Subcutaneous abdominal adipose tissue (tissue), 5 donors: ENCODE results near the gene SCARB1.

Experiments
- H3K27ac ChIP-seq: one replicate; pipeline ENCODE4 v1.7.0; 2013; ENCODE audit warnings: low read depth, mild to moderate bottlenecking, inconsistent platforms, low read length, moderate library complexity
- H3K27me3 ChIP-seq, 5 donors: one replicate each; pipeline ENCODE4 v1.7.0; 2013; ENCODE audit warnings: low read length in 5 of 5, inconsistent platforms in 1 of 5; ENCODE audit not compliant: control insufficient read depth in 5 of 5, insufficient read depth in 4 of 5
- H3K36me3 ChIP-seq, 5 donors: one replicate each; pipeline ENCODE4 v1.7.0; 2013; ENCODE audit warnings: low read length in 5 of 5; ENCODE audit not compliant: control insufficient read depth in 5 of 5, insufficient read depth in 5 of 5
- H3K4me1 ChIP-seq, 5 donors: one replicate each; pipeline ENCODE4 v1.7.0; 2013; ENCODE audit warnings: low read length in 5 of 5, mild to moderate bottlenecking in 3 of 5, moderate library complexity in 1 of 5; ENCODE audit not compliant: control insufficient read depth in 5 of 5, insufficient read depth in 5 of 5
- H3K4me3 ChIP-seq, 5 donors: one replicate each; pipeline ENCODE4 v1.7.0; 2013; ENCODE audit warnings: low read length in 5 of 5, low read depth in 1 of 5
- H3K9ac ChIP-seq, 5 donors: one replicate each; pipeline ENCODE4 v1.7.0; 2013; ENCODE audit warnings: low read length in 5 of 5, mild to moderate bottlenecking in 4 of 5, moderate library complexity in 3 of 5
- H3K9me3 ChIP-seq, 5 donors: one replicate each; pipeline ENCODE4 v1.7.0; 2013; ENCODE audit warnings: low read length in 5 of 5; ENCODE audit not compliant: control insufficient read depth in 5 of 5
- donor health status: healthy.
- donor health status: healthy.
- donor health status: healthy.
- donor health status: healthy.
- donor health status: healthy.

The SCARB1 gene

DNA sequence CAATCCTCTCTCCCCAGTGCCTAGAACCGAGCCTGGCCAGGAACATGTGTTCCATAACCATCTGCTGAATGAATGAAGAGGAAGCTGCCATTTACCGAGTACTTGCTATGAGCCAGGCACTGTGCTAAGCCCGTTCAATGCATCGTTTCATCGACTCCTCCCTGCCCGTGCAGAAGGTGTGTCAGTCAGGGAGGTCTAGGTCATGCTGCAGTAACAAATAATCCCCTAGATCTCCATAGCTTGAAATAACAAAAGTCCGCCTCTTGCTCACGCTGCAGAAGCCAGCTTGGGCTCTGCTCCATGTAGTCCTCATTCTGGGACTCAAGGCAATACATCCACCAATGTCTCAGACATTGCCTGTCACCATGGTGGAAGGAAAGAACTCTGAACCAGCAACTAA is 101.3 kb downstream of the SCARB1 start:
- Histone ChIP-seq H3K27me3 (no peaks in the 10 kb centered on the region), H3K4me1 (peaks cover 0 to 72% (median 45%) of the 10 kb centered on the region in 5 donors), H3K36me3 (no peaks in the 10 kb centered on the region), H3K4me3 (no peak overlapping the region), H3K9me3 (peaks cover 0 to 17% (median 15%) of the 10 kb centered on the region in 5 donors), H3K27ac (no peak overlapping the region), H3K9ac (no peak overlapping the region)

DNA sequence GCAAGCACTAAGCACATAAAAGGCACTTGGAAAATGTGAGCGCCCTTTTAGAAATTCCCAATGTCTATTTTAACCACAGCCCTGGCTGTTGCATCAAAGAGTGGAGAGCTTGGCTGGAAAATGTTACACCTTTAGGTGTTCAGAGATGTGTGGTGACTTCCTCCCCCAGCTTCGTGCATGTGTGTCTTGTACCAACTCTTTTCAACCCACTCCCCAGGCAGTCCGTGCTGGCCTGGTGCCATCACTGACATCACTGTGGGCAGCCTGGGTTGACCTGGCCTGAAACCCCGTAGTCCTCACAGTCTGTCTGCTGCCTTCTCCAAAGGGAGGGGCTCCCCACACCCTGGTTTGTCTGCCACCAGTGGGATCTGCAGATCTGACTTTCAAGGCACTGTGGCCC is 101.8 kb downstream of the SCARB1 start:
- no peaks in the 10 kb centered on the region for H3K36me3 ChIP-seq
- no peaks in the 10 kb centered on the region for H3K27me3 ChIP-seq
- H3K9me3 ChIP-seq, result peaks cover 0 to 21% (median 15%) of the 10 kb centered on the region in 5 donors
- H3K4me1 ChIP-seq, result peaks cover 0 to 71% (median 41%) of the 10 kb centered on the region in 5 donors
- no peak overlapping the region for H3K4me3 ChIP-seq
- no peak overlapping the region for H3K27ac ChIP-seq
- no peak overlapping the region for H3K9ac ChIP-seq

DNA sequence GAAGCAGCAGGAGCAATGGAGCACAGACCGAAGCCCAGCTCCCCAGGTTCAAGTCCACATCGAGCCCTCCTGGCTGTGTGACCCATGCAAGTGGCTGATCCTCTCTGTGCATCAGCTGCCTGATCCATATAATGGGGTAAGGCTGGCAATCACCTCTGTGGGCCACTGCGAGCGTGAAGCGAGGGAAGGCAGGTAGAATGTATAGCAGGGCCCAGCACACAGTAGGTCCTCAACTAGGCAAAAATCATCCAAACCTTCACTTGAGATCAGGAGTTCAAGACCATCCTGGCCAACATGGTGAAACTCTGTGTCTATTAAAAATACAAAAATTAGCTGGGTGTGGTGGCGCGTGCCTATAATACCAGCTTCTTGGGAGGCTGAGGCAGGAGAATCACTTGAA is 102.6 kb downstream of the SCARB1 start:
- Histone ChIP-seq H3K27ac (no peak overlapping the region), H3K4me1 (peaks cover 0 to 70% (median 34%) of the 10 kb centered on the region in 5 donors), H3K36me3 (no peaks in the 10 kb centered on the region)

DNA sequence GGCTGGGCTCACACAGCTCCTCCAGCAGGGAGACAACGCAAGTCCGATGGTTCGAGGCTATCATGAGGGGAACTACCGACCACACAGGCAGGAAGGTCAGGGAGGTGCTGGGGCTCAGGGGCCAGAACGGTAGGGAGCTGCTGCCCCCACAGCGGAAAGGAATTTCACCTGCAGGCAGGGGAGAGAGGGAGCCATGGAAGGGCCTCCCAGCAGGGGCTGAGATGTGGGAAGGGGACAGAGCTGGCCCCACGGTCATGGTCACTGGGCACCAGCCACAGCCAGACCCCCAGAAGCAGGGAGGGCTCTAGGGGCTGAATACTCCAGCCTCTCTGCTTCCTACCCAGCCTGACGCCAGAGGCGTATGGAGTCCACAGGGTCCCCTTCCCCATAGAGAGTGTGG is 103.1 kb downstream of the SCARB1 start:
- Histone ChIP-seq H3K9me3 (peaks cover 0 to 22% (median 15%) of the 10 kb centered on the region in 5 donors), H3K27me3 (no peaks in the 10 kb centered on the region), H3K9ac (no peak overlapping the region), H3K27ac (no peak overlapping the region), H3K4me1 (peaks cover 1 to 70% (median 34%) of the 10 kb centered on the region in 5 donors), H3K4me3 (no peak overlapping the region), H3K36me3 (no peaks in the 10 kb centered on the region)

More for the DNA sequence above, 102.6 kb downstream of the SCARB1 start:
- Histone ChIP-seq H3K4me3 (no peak overlapping the region), H3K9ac (no peak overlapping the region), H3K9me3 (peaks cover 0 to 22% (median 15%) of the 10 kb centered on the region in 5 donors), H3K27me3 (no peaks in the 10 kb centered on the region)

DNA sequence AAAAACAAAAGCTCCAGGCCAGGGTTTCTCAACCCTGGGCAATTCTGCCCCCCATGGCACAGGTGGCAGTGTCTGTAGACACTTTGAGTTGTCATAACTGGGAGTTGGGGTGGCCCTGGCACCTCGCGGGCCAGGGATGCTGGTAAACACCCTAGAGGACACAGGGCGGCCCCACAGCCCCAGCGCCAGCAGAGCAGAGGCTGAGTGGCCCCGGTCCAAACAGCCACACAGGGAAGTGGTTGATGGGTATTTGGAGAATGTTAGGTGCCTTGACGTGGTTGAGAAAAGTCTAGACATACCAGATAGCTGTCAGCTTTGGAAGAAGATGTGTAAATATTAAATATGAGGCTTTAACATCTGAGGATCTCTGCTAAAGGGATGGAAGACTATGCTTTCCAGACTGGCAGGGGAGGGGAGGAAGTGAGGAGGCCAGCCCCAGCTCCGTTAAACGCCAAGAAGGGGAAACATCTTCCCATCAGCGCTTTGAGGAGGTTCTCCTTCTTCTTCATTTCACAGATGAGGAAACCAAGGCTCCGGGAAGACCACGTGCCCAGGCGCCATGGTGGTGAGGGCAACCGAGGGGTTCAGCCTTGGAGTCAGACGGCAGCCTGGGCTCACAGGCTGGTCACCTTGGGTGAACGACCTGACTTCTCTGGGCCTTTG is 103.7 kb downstream of the SCARB1 start:
- H3K27ac ChIP-seq, result no peak overlapping the region
- peaks cover 0 to 22% (median 10%) of the 10 kb centered on the region in 5 donors for H3K9me3 ChIP-seq
- no peak overlapping the region for H3K9ac ChIP-seq
- peaks cover 2 to 70% (median 34%) of the 10 kb centered on the region in 5 donors for H3K4me1 ChIP-seq
- H3K27me3 ChIP-seq, result no peaks in the 10 kb centered on the region
- no peak overlapping the region for H3K4me3 ChIP-seq
- no peaks in the 10 kb centered on the region for H3K36me3 ChIP-seq

DNA sequence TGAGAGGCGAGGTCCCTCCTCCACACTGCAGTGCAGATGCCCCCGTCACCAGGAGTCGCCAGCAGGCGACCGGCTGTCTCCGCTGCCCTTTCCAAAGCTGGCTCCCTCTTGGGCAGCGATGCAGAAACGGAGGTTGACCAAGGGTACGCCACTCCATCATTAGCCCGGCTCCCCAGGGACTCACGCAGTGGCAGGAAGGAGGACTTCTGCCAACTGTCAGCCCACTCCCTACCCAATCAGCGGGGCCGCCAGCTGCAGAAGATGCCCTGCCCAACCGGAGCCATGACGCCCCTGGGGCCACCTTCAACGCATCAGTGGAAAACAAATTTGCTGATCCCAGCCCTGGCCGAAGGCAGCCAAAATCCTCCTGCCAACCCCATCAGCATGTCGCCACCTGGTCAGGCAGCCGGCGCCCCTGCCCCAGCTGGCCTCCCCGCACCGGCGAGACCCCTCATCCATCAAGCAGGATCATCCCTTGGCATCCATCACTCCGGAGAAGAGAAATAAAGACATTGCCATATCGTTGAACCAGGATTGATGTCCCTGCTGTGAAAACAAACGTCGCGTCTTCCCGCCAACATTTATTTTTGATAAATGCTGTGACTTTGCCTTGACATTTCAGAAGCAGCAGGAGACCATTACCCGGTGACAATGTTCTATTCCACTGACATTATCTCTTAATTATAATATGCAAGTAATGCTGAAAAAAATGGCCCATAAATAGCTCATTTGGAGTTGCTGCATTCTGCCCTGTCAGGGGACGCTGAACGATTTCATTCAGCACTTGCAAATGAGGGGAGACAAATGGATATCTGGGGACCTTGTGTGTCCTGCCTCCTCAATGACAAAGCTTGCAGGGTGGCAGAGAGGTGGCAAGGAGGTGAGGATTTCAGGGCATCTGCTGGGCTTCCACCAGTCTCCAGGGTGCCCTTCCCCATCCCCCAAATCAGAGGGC is 105.1 kb downstream of the SCARB1 start:
- H3K4me3 ChIP-seq, result no peak overlapping the region
- H3K27ac ChIP-seq, result no peak overlapping the region
- no peaks in the 10 kb centered on the region for H3K27me3 ChIP-seq
- no peak overlapping the region for H3K9ac ChIP-seq
- peaks cover 0 to 13% (median 3%) of the 10 kb centered on the region in 5 donors for H3K9me3 ChIP-seq
- H3K4me1 ChIP-seq, result peaks cover 2 to 77% (median 38%) of the 10 kb centered on the region in 5 donors
- no peaks in the 10 kb centered on the region for H3K36me3 ChIP-seq

DNA sequence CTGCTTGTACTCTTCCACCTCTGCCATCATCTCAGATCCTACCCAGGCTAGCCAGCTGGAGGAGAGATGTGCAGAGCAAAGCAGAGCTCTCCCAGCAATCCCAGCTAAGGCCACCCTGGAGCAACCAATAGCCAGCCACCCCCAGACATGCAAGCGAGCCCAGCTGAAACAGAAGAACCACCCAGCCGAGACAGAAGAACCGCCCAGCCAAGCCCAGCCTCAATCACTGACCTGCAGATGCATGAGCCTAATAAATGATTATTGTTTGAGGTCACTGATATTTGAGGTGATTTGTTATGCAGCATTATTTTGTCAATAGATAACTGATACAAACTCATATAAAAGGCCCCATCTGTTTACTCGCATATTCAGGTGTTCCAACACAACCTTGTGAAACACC is 106.3 kb downstream of the SCARB1 start:
- Histone ChIP-seq H3K36me3 (no peaks in the 10 kb centered on the region), H3K27ac (no peak overlapping the region), H3K4me3 (no peak overlapping the region), H3K9me3 (peaks cover 0 to 11% (median 3%) of the 10 kb centered on the region in 5 donors), H3K27me3 (no peaks in the 10 kb centered on the region), H3K9ac (no peak overlapping the region), H3K4me1 (peaks cover 2 to 75% (median 33%) of the 10 kb centered on the region in 5 donors)

DNA sequence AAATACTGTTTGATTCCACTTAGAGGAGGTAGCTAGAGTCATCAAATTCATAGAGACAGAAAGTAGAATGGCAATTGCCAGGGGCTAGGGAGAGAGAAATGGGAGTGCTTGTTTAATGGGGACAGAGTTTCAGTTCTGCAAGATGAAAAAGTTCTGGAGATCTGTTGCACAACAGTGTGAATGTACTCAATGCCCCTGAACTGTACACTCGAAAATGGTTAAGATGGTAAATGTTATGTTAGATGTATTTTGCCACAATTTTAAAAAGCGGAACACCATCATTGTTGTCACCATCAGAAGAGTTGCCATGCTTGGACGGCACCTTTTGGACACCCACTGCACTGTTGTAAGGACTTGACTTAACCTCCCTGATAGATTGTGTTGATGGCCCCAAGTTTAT is 106.9 kb downstream of the SCARB1 start:
- Histone ChIP-seq H3K27me3 (no peaks in the 10 kb centered on the region), H3K4me3 (no peak overlapping the region), H3K9ac (no peak overlapping the region), H3K4me1 (peaks cover 2 to 74% (median 34%) of the 10 kb centered on the region in 5 donors), H3K27ac (no peak overlapping the region), H3K9me3 (peaks cover 0 to 10% (median 3%) of the 10 kb centered on the region in 5 donors), H3K36me3 (no peaks in the 10 kb centered on the region)

DNA sequence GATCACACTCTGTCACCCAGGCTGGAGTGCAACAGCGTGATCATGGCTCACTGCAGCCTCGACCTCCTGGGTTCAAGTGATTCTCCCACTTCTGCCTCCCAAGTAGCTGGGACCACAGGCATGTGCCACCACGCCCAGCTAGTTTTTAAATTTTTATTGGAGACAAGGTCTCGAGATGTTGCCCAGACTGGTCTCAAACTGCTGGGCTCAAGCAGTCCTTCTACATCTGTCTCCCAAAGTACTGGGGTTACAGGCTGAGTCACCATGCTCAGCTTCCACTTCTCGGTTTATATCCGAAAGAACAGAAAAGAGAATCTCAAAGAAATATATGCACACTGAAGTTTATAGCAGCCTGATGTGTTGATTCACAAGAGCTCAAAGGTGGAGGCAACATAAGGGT is 107.5 kb downstream of the SCARB1 start:
- Histone ChIP-seq H3K4me3 (no peak overlapping the region), H3K9ac (no peak overlapping the region), H3K27ac (no peak overlapping the region), H3K4me1 (peaks cover 2 to 74% (median 34%) of the 10 kb centered on the region in 5 donors), H3K36me3 (no peaks in the 10 kb centered on the region), H3K9me3 (peaks cover 0 to 10% (median 3%) of the 10 kb centered on the region in 5 donors), H3K27me3 (no peaks in the 10 kb centered on the region)

DNA sequence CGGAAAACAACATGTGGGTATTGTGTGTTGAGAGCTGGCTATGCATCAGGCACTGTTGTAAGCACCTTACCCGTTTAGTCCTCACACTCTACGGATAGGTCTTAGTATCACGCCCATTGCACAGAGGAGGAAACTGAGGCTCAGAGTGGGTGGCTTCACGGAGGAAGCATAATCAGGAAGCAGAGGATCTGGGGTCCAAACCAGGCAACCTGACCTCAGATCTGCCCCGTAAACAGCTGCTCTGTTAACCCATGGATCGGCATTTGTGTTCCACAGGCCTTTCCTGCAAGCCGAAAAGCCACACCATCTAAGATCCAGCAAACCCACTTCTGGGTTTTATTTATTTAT is 107.9 kb downstream of the SCARB1 start:
- H3K4me1 ChIP-seq, result peaks cover 2 to 73% (median 34%) of the 10 kb centered on the region in 5 donors
- no peak overlapping the region for H3K4me3 ChIP-seq
- H3K36me3 ChIP-seq, result no peaks in the 10 kb centered on the region
- H3K9me3 ChIP-seq, result peaks cover 0 to 10% (median 3%) of the 10 kb centered on the region in 5 donors
- no peaks in the 10 kb centered on the region for H3K27me3 ChIP-seq
- peak overlapping the region; percentile 28 for H3K27ac ChIP-seq
- peak overlapping the region in 2 of 5 donors; percentile 19 to 45 for H3K9ac ChIP-seq
